Esophagus muscularis mucosa (tissue), 4 donors: ENCODE measurements around the gene NARF. TPM values are rescaled to one million over a fixed set of nuclear protein-coding genes. Genes with fewer than 3 reads are reported as not detected.

Experiments used
- DNase-seq: peaks from one replicate; pipeline ENCODE4 v3.0.0-alpha.2; 2017; ENCODE audit errors: extremely low spot score
- H3K27ac ChIP-seq, 4 donors: fragments of 200-600 bp; sonication (generic); replicated peaks in 1 of 4; 1 replicate in 3 of 4; 2 replicates in 1 of 4; pipeline ENCODE4 v1.5.1; 2016 to 2019; ENCODE audit warnings: mild to moderate bottlenecking in 1 of 4
- H3K27me3 ChIP-seq, 4 donors: fragments of 200-600 bp; sonication (generic); one replicate each; pipeline versions ENCODE4 v1.5.1 to v1.6.0; 2016 to 2019
- H3K36me3 ChIP-seq, 4 donors: fragments of 200-600 bp; sonication (generic); one replicate each; pipeline ENCODE4 v1.5.1; 2016 to 2019
- H3K4me1 ChIP-seq, 4 donors: fragments of 200-600 bp; sonication (generic); one replicate each; pipeline ENCODE4 v1.5.1; 2016 to 2019
- H3K4me3 ChIP-seq, 4 donors: fragments of 200-600 bp; sonication (generic); 1 replicate in 2 of 4; 2 replicates in 2 of 4; pipeline ENCODE4 v1.5.1; 2016 to 2019; ENCODE audit warnings: mild to moderate bottlenecking in 4 of 4, moderate library complexity in 1 of 4
- H3K9me3 ChIP-seq, 4 donors: fragments of 200-600 bp; sonication (generic); 1 replicate in 3 of 4; 2 replicates in 1 of 4; pipeline ENCODE4 v1.5.1; 2016 to 2019
- EP300 ChIP-seq: sonication (generic); formaldehyde crosslinking; IDR thresholded peaks from one replicate; pipeline ENCODE4 v1.6.1; 2017; ENCODE audit warnings: antibody characterized with exemption
- POLR2A ChIP-seq: fragments of 450-650 bp; IDR thresholded peaks from one replicate; pipeline ENCODE4 v1.6.1; 2017; ENCODE audit warnings: antibody characterized with exemption, moderate library complexity, mild to moderate bottlenecking, low read depth
- POLR2AphosphoS5 ChIP-seq, 2 donors: sonication (generic); formaldehyde crosslinking; IDR thresholded peaks; one replicate each; pipeline ENCODE4 v1.6.1; 2017; ENCODE audit warnings: antibody characterized with exemption in 2 of 2
- WGBS: methylation state at CpG from one replicate; pipeline ENCODE4 v1.1.5; 2018; 5-methylcytosine and 5-hydroxymethylcytosine counted together
- intact Hi-C: fragments of 100-400 bp; cut with DNase I; formaldehyde crosslinking; loops from one replicate; pipeline ENCODE4 v1.15.1; 2023
- total RNA-seq, 4 donors: library from RNA; depleted of rRNA; stranded (reverse); fragments of >200 nt; gene quantifications; one replicate each; pipeline versions ENCODE4 v1.1.0 to v1.2.1, GENCODE V29; 2016
- TF ChIP-seq, protein P1 (sequence below), 3 experiments: fragments of 200-600 bp in 2 of 3; fragments of 450-650 bp in 1 of 3; sonication (generic) in 2 of 3; IDR thresholded peaks; one replicate each; pipeline ENCODE4 v1.5.1; 2017 to 2019; ENCODE audit warnings: antibody characterized with exemption in 3 of 3, mild to moderate bottlenecking in 2 of 3, moderate library complexity in 1 of 3

The NARF gene
- total RNA-seq, 4 donors from 2014 or later, result 26.2 to 30.9 (median 29.3) TPM

DNA sequence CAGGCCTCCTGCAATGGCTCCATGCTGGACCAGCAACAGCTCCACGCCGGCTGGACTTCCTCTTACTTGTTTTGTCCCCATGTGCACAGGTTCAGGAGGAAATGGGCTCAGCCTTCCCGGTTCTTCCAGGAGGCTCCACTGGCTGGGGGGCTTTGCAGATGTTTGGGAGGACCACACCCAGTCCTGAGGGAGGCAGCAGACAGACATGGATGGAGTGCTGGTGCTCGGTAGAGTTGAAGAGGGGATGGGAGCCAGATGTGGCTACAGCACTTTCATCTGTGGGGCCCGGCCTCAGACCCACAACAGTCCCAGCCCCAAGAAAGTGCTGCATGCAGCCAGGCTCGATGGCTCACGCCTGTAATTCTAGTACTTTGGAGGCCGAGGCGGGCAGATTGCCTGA is 21.8 kb downstream of the NARF start:
- Histone ChIP-seq H3K4me1 (peaks cover 0 to 4% (median 0%) of the 10 kb centered on the region in 4 donors), H3K9me3 (no peaks in the 10 kb centered on the region), H3K4me3 (no peak overlapping the region), H3K27ac (peak overlapping the region in 1 of 4 donors; percentile 46), H3K36me3 (peaks cover 47 to 100% (median 99%) of the 10 kb centered on the region in 4 donors), H3K27me3 (no peaks in the 10 kb centered on the region)
- intact Hi-C loops, result no loop called here
- TF ChIP-seq, protein P1, sequence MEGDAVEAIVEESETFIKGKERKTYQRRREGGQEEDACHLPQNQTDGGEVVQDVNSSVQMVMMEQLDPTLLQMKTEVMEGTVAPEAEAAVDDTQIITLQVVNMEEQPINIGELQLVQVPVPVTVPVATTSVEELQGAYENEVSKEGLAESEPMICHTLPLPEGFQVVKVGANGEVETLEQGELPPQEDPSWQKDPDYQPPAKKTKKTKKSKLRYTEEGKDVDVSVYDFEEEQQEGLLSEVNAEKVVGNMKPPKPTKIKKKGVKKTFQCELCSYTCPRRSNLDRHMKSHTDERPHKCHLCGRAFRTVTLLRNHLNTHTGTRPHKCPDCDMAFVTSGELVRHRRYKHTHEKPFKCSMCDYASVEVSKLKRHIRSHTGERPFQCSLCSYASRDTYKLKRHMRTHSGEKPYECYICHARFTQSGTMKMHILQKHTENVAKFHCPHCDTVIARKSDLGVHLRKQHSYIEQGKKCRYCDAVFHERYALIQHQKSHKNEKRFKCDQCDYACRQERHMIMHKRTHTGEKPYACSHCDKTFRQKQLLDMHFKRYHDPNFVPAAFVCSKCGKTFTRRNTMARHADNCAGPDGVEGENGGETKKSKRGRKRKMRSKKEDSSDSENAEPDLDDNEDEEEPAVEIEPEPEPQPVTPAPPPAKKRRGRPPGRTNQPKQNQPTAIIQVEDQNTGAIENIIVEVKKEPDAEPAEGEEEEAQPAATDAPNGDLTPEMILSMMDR (IDR thresholded peaks at IDR 0.05), result no peak
- TF ChIP-seq POLR2AphosphoS5 (IDR thresholded peaks at IDR 0.05), result no peak
- DNase-seq, result no peak
- WGBS, result 81% methylated on average over 9 of the region's 9 CpGs

- peaks cover 67 to 100% (median 100%) of the 10 kb centered on the region in 4 donors for H3K36me3 ChIP-seq
- DNase-seq, result no peak
- TF ChIP-seq EP300 (no peak), POLR2A (no peak), POLR2AphosphoS5 (IDR thresholded peaks at IDR 0.05) (no peak)
- no peak overlapping the region for H3K27ac ChIP-seq
- H3K9me3 ChIP-seq, result no peaks in the 10 kb centered on the region
- peaks cover 5 to 10% (median 6%) of the 10 kb centered on the region in 4 donors for H3K4me1 ChIP-seq
- no peaks in the 10 kb centered on the region for H3K27me3 ChIP-seq
- intact Hi-C loops, result no loop called here
- H3K4me3 ChIP-seq, result no peak overlapping the region
- WGBS, result 93% methylated on average over 6 of the region's 6 CpGs
Measured at GRCh38 chr17:82483204-82483660, 24.7 kb downstream of the NARF start.

DNA sequence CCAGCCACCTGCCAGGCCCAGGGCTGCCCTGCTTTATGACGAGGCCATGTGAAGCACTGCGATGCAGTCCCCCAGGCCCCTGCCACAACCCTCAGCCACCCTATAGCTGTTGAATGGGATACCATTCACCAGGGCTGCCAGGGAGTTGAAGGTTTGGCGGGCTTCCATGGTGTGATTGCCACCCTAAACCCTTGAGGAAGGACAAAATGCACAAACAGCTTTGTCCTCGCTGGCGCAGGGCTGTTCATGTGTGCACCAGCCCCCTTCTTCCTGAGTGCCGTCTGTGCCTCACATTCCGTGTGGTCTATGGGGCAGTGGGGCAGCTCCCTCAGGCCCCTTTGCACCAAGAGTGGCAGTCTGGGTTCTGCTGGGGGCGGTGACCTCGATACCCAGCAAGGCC is 25.3 kb downstream of the NARF start:
- Histone ChIP-seq H3K27me3 (no peaks in the 10 kb centered on the region), H3K4me3 (no peak overlapping the region), H3K9me3 (no peaks in the 10 kb centered on the region), H3K36me3 (peaks cover 61 to 99% (median 97%) of the 10 kb centered on the region in 4 donors), H3K4me1 (peaks cover 10 to 15% (median 10%) of the 10 kb centered on the region in 4 donors), H3K27ac (no peak overlapping the region)
- no peak for DNase-seq
- TF ChIP-seq, protein P1 (IDR thresholded peaks at IDR 0.05), result no peak
- TF ChIP-seq POLR2A (no peak), EP300 (no peak), POLR2AphosphoS5 (IDR thresholded peaks at IDR 0.05) (no peak)
- intact Hi-C loops, result no loop called here
- 91% methylated on average over 8 of the region's 9 CpGs for whole genome bisulfite sequencing

DNA sequence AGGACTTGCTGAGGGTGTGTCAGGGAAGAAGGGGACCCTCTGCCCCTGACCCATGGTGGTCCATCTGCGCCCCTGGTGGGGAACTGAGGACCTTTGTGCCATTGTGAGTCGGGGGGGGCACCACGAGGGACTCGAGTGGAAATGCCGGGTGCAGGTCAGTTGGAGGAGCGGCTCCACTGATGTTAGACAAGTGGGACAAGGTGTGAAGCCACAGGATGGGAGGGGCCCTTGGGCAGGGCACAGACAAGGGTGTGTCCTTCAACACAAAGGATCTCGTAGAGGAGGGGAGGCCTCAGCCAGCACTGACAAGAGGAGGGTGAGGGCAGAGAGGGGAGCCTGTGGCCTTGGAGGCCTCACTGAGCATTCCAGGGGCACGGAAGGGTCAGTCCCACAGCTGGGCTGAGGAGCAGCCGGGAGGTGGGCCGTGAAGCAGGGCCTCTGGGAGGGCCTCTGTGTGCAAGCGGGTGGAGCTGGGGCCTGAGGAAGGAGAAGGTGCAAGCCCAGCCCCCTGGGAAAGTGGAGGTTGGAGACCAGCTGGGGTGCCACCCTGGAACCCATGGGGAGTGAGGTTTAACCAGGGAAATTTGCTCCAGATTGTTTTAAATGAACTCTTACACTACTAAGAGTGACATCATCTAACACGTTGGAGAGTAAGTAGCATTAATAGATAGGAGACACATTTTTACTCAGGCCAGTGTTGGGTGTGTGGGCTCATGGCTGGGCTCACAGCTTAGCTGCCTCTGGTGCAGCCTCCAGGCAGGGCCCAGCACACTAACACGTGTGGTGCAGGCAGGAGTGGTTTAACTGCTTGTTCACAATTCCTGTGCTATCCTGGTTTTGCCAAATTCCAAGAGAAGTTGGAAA is 27.9 kb downstream of the NARF start:
- TF ChIP-seq POLR2A (no peak), EP300 (no peak), POLR2AphosphoS5 (IDR thresholded peaks at IDR 0.05) (no peak)
- TF ChIP-seq, protein P1 (IDR thresholded peaks at IDR 0.05), result no peak
- Histone ChIP-seq H3K27ac (no peak overlapping the region), H3K4me3 (no peak overlapping the region), H3K4me1 (peaks cover 16 to 21% (median 19%) of the 10 kb centered on the region in 4 donors), H3K9me3 (no peaks in the 10 kb centered on the region), H3K36me3 (peaks cover 45 to 79% (median 72%) of the 10 kb centered on the region in 4 donors), H3K27me3 (no peaks in the 10 kb centered on the region)
- WGBS, result 82% methylated on average over 13 of the region's 13 CpGs
- intact Hi-C loops, result no loop called here
- no peak for DNase-seq

- H3K36me3 ChIP-seq, result peaks cover 45 to 64% (median 57%) of the 10 kb centered on the region in 4 donors
Measured at GRCh38 chr17:82487910-82488309, 29.4 kb downstream of the NARF start.

More at GRCh38 chr17:82487910-82488309, 29.4 kb downstream of the NARF start:
- DNase-seq, result no peak
- peaks cover 19 to 21% (median 21%) of the 10 kb centered on the region in 4 donors for H3K4me1 ChIP-seq
- no peaks in the 10 kb centered on the region for H3K27me3 ChIP-seq
- intact Hi-C loops, result no loop called here
- H3K9me3 ChIP-seq, result no peaks in the 10 kb centered on the region
- WGBS, result 79% methylated on average over 14 of the region's 14 CpGs
- peak overlapping the region; percentile 6 to 73 (median 42) for H3K27ac ChIP-seq
- TF ChIP-seq EP300 (no peak), POLR2AphosphoS5 (IDR thresholded peaks at IDR 0.05) (no peak), POLR2A (no peak)
- TF ChIP-seq, protein P1 (IDR thresholded peaks at IDR 0.05), result no peak
- no peak overlapping the region for H3K4me3 ChIP-seq
